EL (cell line): ENCODE results near the gene LMTK2.

Experiments
- DNase-seq: peaks from one replicate; pipeline ENCODE4 v3.0.0-alpha.2; 2016

The LMTK2 gene

GRCh38 chr7:98178762-98179490 is 72.3 kb downstream of the LMTK2 start:
- DNase-seq: peak; percentile 49

DNA sequence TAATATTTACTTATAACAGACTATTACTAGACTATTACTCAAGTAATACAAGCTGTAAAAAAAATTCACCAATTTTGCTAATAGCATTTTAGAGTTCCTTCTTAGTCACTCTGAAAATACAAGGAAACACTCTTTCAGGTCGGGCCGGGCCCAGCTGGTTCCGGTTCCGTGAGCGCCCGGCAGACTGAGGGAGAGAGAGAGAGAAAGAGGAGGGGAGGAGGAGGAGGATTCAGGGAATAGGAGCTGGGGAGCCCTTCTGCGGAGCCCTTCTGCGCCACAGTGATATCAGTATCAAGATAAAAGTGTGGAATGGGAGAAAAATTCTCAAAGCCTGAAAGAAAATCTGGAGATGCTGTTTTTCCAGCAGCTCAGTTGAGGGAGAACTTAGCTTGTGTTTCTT is 74.1 kb downstream of the LMTK2 start:
- DNase-seq: no peak

- DNase-seq: no peak
These were observed 78.4 kb downstream of the LMTK2 start for GRCh38 chr7:98185101-98185500.

DNA sequence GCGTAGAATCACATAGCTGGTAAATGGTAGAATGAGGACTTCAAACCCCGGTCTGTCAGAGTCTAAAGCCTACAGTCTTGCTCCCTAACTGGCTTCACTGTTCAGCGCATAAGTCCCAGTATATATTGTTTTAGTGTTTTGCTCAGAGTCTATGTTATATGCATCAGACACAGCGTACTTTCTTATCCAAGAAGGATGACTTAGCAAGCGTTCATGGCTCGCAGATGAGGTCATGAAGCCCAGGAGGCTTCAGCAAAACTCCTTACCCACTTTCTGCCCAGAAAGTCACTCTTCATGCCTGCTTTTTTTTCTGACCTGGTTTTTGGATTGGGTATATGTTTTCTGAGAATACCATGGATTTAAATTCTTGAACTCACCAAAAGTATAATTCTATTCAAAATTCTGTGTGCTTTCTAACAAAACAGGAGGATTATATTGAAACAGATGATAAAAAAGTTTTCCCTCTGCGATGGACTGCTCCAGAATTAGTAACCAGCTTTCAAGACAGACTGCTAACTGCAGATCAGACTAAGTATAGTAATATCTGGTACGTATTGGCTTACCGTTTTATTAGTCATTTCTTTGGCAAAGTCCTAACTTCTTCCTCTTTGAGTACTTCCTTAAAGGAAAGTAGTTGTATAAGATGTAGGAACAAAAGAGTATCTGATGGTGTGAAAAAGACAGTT is 79.9 kb downstream of the LMTK2 start:
- peak; percentile 55 for DNase-seq

DNA sequence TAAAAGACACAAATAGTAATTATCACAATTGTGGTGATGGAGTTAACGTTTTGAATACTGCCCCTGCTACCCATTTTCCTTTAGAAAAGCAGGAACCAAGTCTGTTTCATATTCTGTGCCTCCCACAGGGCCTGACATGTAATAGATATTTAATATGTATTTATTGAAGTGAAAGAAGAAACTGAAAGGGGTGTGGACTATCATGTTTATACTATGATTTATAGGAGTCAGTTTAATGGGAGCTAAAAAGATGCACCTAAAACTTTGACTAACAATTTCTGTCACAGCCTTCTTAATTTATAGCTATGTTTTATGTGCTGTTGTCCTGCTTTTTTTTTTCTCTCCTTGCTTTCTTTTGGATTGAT is 80.5 kb downstream of the LMTK2 start:
- no peak for DNase-seq

GRCh38 chr7:98189559-98189958 is 82.9 kb downstream of the LMTK2 start:
- no peak for DNase-seq

- DNase-seq: no peak
These were observed 85.2 kb downstream of the LMTK2 start for GRCh38 chr7:98191668-98192431.

DNA sequence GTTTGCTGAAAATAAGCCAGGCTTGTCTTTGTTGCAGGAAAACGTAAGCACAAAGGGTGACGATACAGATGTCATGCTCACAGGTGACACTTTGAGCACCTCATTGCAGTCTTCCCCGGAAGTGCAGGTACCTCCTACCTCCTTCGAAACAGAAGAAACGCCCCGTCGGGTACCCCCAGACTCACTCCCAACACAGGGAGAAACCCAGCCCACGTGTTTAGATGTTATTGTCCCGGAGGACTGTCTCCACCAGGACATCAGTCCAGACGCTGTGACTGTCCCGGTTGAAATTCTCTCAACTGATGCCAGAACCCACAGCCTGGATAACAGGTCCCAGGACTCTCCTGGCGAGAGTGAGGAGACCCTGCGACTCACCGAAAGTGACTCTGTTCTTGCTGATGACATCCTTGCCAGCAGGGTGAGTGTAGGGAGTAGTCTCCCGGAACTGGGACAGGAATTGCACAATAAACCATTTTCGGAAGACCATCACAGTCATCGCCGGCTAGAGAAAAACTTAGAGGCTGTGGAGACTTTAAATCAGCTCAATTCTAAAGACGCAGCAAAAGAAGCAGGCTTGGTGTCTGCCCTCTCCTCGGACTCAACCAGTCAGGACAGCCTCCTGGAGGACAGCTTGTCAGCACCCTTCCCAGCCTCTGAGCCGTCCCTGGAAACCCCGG is 86.3 kb downstream of the LMTK2 start:
- no peak for DNase-seq

GRCh38 chr7:98193474-98194180 is 87.0 kb downstream of the LMTK2 start:
- no peak for DNase-seq

GRCh38 chr7:98194186-98194585 is 87.5 kb downstream of the LMTK2 start:
- no peak for DNase-seq

DNA sequence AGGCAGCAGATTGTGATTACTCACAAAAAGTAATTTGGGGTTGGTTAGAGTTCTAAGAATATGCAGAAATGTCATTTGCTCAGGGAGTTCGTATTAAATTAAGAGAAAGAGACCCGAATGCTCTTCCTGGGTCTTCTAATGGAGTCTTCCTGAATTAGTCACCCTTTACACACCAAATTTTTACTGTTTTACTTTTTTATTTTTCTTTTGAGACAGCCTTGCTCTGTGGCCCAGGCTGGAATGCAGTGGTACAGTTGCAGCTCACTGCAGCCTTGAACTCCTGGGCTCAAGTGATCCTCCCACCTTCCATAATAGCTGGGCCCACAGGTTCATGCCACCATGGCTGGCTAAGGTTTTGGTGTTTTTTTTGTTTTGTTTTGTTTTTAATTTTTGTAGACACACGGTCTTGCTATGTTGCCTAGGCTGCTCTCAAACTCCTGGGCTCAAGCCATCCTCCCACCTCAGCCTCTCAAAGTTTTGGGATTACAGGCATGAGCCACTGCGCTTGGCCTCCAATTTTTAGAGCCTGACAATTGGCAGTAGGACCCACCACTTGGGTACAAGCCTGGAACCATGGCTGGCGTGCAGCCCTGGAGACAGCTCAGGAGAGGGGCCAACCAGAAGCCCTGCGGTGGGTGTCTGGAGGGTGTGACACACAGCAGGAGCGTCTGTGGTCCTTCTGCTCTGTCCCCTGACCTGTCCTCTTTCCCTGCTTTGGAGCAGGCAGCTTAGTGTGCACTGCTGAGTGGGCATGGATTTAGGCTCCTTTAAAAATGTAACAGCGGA is 88.2 kb downstream of the LMTK2 start:
- DNase-seq: peak; percentile 32

GRCh38 chr7:98196706-98197605 is 90.3 kb downstream of the LMTK2 start:
- no peak for DNase-seq

DNA sequence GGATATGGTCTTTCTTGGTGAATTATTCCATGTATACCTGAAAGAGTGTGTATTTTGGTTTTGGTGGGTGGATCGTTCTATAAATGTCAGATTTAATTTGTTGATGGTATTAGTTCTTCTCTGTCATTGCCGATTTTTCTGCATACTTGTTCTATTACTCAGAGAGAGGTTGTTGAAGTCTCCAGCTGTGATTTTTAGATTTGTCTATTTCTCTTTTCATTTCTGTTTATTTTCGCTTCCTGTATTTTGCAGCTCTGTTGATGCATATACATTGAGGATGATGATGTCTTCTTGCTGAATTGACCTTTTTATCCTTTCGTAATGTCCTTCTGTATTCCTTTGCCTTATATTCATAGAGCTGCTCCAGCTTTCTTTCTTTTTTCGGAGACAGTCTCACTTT is 92.5 kb downstream of the LMTK2 start:
- DNase-seq: peak; percentile 13

DNA sequence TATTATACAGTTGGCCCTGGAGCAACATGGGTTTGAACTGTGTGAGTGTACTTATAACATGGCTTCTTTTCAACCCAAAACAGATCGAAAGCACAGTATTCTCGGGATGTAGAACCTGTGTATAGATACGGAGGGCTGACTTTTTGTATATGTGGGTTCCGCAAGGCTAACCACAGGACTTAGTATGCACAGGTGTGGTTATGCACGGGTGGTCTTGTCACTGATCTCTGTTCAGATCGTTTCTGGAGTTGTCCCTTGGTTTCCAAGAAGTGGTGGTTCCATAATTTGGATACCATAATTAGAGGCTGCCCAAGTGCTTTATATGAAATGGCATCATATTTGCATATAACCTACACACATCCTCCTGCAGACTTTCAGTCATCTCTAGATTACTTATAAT is 93.7 kb downstream of the LMTK2 start:
- no peak for DNase-seq

DNA sequence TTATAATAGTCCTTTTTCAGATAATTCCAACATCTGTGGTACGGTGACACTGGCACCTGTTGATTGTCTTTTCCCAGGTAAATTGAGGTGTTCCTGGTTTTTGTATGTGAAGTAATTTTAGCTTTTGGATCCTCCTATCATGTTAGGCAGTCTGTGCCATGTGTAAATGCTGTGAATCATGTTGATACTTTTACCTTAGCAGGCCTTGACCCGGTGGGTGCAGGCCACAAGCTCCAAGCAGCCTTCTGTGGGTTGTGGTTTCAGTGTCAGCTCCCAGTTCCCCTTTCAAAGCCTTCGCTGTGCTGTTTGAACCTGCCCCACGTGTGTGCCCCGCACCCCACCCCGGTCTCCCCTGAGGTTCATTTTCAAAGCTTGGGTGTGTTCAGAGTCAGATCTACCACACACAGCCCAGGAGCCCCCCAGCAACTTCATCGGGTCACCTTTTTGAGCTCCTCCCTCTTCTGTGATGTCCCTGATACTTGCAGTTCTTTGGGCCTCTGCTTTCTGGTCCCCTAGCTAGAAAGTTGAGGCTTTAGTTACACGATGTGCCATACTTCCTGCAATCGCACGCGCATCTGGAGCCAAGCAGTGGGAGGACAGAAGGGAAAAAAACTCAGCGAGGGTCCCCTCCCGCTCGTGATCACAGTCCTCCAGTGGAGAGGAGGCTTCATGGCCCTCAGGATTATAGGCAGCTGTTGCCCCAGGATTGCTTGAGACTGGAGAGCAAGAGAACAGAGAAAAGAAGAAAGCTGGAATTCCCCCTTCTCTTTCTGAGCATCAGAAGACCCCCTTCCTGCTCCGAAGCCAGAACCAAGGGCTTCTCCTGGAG is 95.9 kb downstream of the LMTK2 start:
- DNase-seq: no peak

DNA sequence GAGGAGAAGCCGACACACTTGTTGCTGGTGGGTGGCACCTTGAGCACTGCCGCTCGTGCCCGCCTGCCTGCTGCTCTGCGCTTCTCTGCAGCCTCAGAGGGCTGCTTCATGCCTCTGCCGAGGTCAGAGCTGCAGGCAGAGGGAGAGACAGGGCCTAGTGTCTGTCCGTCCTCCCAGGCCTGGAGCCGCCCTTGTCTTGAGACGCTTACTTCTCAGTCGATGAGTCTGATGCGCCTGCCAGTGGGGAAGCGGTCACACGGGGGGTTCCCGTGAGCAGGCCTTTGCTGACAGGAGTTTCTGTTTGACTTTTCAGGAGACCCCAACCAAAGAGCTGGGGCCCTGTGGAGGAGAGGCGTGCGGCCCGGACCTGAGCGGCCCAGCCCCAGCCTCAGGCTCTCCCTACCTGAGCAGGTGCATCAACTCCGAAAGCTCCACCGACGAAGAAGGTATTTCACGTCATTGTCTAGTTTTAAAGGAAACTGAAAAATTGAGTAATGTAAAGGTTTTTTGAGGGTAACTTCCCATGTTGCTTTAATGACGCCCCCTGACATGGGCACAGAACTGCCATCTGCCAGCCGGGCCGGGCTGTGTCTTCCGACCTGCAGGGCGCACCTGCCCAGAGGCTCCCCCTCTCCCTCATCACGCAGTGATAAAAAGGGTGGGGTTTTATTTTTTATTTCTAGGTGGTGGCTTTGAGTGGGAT is 96.8 kb downstream of the LMTK2 start:
- DNase-seq: no peak

DNA sequence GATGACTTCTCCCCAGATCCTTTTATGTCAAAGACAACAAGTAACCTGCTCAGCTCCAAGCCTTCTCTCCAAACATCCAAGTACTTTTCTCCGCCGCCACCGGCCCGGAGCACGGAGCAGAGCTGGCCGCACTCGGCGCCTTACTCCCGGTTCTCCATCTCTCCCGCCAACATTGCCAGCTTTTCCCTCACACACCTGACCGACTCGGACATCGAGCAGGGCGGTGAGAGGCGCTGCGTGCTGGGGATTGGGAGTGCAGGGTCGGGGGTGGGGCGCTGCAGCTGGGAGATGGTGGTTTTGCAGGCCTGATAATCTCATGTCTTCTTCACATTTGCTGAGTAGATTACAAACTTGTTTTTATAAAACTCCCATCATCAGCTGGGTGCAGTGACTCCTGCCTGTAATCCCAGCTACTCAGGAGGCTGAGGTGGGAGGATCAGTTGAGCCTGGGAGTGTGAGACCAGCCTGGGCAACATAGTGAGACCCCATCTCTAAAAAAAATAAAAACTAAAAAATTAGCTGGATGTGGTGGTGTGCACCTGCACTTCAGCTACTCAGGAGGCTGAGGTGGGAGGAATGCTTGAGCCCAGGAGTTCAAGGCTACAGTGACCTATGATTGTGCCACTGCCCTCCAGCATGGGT is 97.4 kb downstream of the LMTK2 start:
- no peak for DNase-seq

- no peak for DNase-seq
These were observed 98.0 kb downstream of the LMTK2 start for GRCh38 chr7:98204670-98205069.
